ENCODE data around the gene AFAP1L2. TPM values are rescaled to one million over a fixed set of nuclear protein-coding genes. Genes with fewer than 3 reads are reported as not detected.

The AFAP1L2 gene
- total RNA-seq, 1 experiment from 2014 or later = 2.1 TPM

DNA sequence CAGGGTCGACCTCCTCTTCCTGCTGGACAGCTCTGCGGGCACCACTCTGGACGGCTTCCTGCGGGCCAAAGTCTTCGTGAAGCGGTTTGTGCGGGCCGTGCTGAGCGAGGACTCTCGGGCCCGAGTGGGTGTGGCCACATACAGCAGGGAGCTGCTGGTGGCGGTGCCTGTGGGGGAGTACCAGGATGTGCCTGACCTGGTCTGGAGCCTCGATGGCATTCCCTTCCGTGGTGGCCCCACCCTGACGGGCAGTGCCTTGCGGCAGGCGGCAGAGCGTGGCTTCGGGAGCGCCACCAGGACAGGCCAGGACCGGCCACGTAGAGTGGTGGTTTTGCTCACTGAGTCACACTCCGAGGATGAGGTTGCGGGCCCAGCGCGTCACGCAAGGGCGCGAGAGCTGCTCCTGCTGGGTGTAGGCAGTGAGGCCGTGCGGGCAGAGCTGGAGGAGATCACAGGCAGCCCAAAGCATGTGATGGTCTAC is 118.3 kb downstream of the AFAP1L2 start:
- no peaks in the 10 kb centered on the region for H3K27me3 ChIP-seq (ENCODE audit: control insufficient read depth, insufficient read depth, low read length)
- no peak overlapping the region for H3K4me3 ChIP-seq (ENCODE audit: insufficient read depth, low read depth, low read length)
- peak; percentile 54 for DNase-seq

DNA sequence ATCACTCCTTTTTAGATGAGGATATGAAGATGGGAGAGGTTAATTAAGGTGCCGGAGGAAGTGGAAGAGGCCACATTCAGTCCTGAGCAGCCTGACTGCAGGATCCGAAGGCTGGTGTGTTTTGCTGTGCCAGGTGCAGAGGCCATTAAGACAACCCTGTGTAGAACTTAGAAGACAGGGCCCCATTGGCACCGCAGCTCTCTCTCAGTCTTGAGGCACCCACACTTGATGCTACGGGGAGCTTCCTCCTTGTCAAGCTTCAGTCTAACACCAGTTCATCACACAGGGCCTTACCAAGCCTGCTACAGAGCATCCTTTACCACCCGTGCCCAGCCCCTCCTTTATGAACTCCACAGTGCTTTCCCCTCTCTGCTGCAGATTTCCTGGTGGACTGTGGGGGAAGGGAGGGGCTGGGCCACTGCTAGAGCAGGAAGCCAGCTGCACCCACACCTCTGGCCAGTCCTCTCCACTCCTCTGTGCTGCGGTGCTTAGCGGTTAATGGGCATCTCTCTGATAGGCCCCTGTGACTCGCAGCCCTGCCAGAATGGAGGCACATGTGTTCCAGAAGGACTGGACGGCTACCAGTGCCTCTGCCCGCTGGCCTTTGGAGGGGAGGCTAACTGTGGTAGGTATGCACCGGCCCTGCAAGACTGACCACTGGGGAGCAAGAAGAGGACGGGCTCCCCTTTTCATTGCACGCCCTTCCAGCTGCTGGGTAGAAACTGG is 119.8 kb downstream of the AFAP1L2 start:
- H3K27me3 ChIP-seq (ENCODE audit: control insufficient read depth, insufficient read depth, low read length) = no peaks in the 10 kb centered on the region
- no peak overlapping the region for H3K4me3 ChIP-seq (ENCODE audit: insufficient read depth, low read depth, low read length)
- DNase-seq = no peak
- H3K36me3 ChIP-seq (replicated peaks; ENCODE audit: control insufficient read depth, insufficient read depth, low read length) = no peaks in the 10 kb centered on the region

More for the DNA sequence above, 118.3 kb downstream of the AFAP1L2 start:
- H3K36me3 ChIP-seq (replicated peaks; ENCODE audit: control insufficient read depth, insufficient read depth, low read length) = no peaks in the 10 kb centered on the region

DNA sequence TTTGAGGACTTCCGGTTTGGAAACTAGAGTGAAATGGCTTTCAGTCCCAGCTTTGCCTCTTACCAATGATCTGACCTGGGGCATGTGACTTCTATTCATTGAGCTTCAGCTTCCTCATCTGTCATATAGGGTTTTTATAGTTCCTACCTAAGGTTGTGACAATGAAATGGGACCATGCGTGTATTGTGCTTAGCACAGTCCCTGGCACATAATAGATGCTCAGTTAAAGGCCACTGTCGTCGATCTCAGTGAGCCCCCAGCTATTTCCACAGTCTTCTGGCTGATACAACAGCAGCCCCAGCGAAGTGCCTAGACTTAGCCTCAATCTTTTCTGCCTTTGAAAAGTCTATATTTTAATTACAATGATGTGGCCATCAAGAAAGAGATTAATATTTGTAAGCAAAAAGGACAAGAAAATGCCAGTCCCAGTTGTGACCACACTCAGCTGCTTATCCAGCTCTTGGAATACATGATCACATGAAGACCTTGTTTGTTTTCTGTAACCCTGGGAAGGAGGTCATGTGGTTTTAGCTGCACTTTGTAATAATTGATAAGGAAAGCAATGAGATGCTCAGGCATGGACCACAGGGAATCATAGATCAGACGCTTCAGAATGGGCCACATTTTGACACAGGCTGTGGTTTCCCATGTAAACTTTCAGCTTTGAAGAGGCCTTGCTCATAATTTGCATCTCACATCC is 120.6 kb downstream of the AFAP1L2 start:
- DNase-seq = no peak
- Histone ChIP-seq H3K27me3 (ENCODE audit: control insufficient read depth, insufficient read depth, low read length) (no peaks in the 10 kb centered on the region), H3K4me3 (ENCODE audit: insufficient read depth, low read depth, low read length) (no peak overlapping the region), H3K36me3 (replicated peaks; ENCODE audit: control insufficient read depth, insufficient read depth, low read length) (no peaks in the 10 kb centered on the region)

DNA sequence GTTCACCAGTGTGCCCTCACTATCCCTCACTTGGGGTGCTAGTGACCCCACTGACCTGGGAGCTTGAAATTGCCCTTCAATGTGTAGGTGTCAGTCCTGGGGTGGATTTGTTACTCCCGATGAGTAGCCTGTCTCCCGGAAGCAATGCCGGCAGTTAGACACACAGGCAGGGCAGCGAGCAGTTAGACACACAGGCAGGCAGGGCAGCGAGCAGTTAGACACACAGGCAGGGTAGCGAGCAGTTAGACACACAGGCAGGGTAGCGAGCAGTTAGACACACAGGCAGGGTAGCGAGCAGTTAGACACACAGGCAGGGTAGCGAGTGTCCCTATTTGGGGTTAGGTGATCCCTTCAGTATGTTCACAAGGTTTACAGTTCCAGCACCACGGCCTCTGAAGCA is 121.2 kb downstream of the AFAP1L2 start:
- Histone ChIP-seq H3K27me3 (ENCODE audit: control insufficient read depth, insufficient read depth, low read length) (no peaks in the 10 kb centered on the region), H3K4me3 (ENCODE audit: insufficient read depth, low read depth, low read length) (no peak overlapping the region), H3K36me3 (replicated peaks; ENCODE audit: control insufficient read depth, insufficient read depth, low read length) (no peaks in the 10 kb centered on the region)
- no peak for DNase-seq

DNA sequence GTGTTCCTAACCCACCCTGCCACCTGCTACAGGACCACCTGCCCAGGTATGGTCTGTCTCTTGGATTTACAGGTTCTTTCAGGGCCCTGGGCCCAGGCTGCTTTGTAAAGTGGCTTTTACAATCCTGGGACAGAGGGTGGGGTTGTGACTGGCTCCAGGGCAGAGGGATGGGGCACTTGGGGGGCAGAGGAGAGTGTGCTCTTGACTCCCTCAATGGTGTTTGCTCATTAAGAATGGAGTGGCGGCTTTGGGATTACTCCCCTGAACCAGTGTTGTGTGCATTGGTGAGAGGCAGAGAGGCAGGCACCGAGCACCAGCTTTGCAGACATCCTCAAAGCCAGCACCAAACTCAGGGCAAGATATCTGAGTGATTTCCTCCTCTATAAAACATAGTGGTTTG is 121.8 kb downstream of the AFAP1L2 start:
- DNase-seq = no peak
- H3K27me3 ChIP-seq (ENCODE audit: control insufficient read depth, insufficient read depth, low read length) = no peaks in the 10 kb centered on the region
- H3K36me3 ChIP-seq (replicated peaks; ENCODE audit: control insufficient read depth, insufficient read depth, low read length) = no peaks in the 10 kb centered on the region
- H3K4me3 ChIP-seq (ENCODE audit: insufficient read depth, low read depth, low read length) = no peak overlapping the region

DNA sequence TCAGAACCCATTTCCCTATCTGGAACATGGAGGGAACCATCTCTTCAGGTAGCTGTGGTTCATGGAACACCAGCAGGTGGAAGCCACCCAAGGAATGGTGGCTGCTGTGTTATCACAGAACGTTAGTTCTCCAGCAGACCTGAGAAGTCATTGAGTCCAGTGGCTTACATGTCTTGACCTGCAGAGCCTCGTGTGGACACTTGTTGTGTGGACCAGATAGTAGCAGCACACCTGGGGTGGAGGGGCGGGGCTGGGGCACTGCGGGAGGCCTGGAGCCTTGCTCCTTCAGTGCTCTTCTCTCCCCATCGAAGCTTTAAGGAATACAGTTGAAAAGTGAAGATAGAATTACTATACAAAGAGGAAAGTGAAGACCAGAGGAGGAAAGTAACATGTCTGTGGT is 122.8 kb downstream of the AFAP1L2 start:
- Histone ChIP-seq H3K4me3 (ENCODE audit: insufficient read depth, low read depth, low read length) (no peak overlapping the region), H3K36me3 (replicated peaks; ENCODE audit: control insufficient read depth, insufficient read depth, low read length) (no peaks in the 10 kb centered on the region), H3K27me3 (ENCODE audit: control insufficient read depth, insufficient read depth, low read length) (no peaks in the 10 kb centered on the region)
- DNase-seq = peak; percentile 66

DNA sequence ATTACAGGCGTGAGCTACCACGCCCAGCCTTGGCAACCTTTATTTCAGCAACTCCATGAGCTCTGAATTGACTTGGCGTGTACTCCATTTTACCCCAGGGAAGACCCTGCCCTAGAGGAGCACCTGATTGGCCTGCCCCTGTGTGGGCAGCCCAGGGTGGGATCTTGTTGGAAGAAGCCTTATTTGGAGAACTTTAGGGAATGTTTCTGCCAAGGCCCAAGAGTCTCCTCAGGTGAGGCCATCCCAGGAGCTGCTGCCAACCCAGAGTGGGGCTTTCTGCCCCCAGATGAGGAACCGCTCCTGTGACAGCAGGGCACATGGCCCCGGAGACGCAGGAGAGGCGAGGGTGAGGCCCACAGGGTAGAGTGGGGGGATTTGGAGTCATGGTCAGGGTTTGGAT is 123.3 kb downstream of the AFAP1L2 start:
- H3K36me3 ChIP-seq (replicated peaks; ENCODE audit: control insufficient read depth, insufficient read depth, low read length) = no peaks in the 10 kb centered on the region
- no peak overlapping the region for H3K4me3 ChIP-seq (ENCODE audit: insufficient read depth, low read depth, low read length)
- DNase-seq = no peak
- H3K27me3 ChIP-seq (ENCODE audit: control insufficient read depth, insufficient read depth, low read length) = no peaks in the 10 kb centered on the region

DNA sequence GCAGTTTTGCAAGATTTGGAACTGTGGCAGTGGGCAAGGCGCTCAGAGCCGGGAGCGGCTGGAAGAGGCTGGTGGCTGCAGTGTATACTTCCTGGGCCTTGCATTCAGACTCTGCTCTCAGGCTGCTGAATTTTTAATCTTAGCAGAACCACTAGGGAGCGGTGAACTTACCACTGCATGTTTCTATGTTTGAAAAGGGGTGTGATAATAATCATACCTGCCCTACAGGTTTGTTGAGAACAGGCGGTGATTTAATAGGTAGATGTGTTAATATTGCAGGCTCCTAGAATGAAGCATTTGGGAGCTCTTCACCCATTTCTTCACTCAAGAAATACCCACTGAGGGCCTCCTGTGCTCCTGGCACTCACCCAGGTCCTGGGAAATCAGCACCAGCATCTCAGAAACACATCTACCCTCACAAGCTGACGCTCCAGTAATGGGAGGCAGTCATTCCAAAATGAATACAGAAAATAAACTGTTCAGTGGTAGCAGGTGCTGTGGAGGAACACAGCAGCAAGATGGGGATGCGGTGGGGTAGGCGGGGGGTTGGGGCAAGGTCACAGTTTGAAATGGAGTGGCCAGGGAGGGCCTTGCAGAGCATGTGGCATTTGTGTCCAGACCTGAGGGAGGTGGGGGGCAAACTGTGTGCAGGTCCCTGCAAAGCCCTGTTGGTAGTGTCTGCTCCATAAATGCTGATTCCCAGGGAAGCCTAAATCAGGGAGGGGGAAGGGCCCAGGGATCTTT is 124.2 kb downstream of the AFAP1L2 start:
- Histone ChIP-seq H3K36me3 (replicated peaks; ENCODE audit: control insufficient read depth, insufficient read depth, low read length) (no peaks in the 10 kb centered on the region), H3K4me3 (ENCODE audit: insufficient read depth, low read depth, low read length) (no peak overlapping the region), H3K27me3 (ENCODE audit: control insufficient read depth, insufficient read depth, low read length) (no peaks in the 10 kb centered on the region)
- DNase-seq = no peak

DNA sequence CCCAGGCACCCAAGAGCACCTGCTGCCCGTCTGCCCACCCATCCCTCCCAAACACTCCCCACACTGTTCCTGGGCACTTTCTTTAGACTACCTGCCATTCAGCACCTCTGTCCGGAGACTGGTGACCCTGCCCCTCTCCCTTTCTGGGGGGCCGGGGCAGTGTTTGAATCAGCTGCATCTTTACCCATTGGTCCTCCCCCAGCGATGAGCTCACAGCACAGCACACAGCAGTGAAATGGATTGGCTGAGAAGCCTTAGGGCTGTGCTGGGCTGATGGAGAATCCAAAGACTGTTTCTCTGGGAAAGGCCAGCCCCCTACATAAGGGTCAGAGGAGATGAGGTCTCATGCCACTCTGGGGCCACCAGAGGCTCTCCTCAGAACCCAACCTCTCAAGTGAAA is 125.0 kb downstream of the AFAP1L2 start:
- no peak overlapping the region for H3K4me3 ChIP-seq (ENCODE audit: insufficient read depth, low read depth, low read length)
- H3K36me3 ChIP-seq (replicated peaks; ENCODE audit: control insufficient read depth, insufficient read depth, low read length) = no peaks in the 10 kb centered on the region
- no peaks in the 10 kb centered on the region for H3K27me3 ChIP-seq (ENCODE audit: control insufficient read depth, insufficient read depth, low read length)
- DNase-seq = no peak

DNA sequence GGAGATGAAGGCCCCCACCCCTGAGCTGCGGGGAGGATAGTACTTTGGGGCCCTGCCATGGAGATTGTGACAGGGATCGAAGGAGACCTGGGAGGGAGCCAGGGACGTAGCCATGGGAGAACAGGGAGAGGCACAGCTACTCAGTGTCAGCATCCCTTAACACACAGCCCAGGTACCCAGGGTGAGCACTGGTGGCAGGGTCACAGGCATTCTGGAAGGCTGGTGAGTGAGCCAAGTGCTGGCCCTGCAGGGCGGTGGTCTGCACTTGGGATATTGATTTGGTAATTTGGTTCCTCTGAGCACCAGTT is 125.5 kb downstream of the AFAP1L2 start:
- Histone ChIP-seq H3K36me3 (replicated peaks; ENCODE audit: control insufficient read depth, insufficient read depth, low read length) (no peaks in the 10 kb centered on the region), H3K4me3 (ENCODE audit: insufficient read depth, low read depth, low read length) (no peak overlapping the region), H3K27me3 (ENCODE audit: control insufficient read depth, insufficient read depth, low read length) (no peaks in the 10 kb centered on the region)
- DNase-seq = no peak

DNA sequence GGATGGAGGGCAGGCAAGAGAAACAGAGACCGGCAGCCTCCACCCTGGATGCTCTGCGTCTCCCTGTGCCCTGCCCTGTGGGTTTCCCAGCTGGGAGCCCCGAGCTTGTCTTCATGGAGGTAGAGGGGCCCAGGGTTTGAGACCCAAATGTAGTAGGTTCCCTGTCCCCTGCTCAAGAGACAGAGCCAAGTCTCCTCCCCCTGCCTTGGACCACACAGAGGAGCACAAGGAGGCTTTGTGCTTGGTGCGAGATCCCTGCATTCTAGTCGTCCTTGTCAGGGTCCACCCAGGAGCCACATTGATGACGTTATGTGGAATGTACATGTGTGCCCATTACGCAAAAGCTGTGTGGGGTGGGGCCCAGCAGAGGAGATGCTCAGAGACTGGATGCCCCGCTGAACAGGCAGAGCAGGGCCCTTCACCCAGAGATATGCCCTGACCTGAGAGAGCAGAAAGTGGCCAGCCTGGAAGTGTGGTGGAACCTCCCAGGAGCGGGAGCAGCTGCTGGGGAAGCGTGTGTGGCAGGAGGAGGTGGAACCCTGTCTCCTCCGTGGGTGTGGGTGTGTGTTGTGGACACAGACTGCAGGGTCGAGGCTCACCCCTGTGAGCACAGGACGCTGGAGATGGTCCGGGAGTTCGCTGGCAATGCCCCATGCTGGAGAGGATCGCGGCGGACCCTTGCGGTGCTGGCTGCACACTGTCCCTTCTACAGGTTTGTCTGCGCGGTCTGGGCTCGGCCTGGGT is 126.0 kb downstream of the AFAP1L2 start:
- Histone ChIP-seq H3K36me3 (replicated peaks; ENCODE audit: control insufficient read depth, insufficient read depth, low read length) (no peaks in the 10 kb centered on the region), H3K27me3 (ENCODE audit: control insufficient read depth, insufficient read depth, low read length) (no peaks in the 10 kb centered on the region), H3K4me3 (ENCODE audit: insufficient read depth, low read depth, low read length) (no peak overlapping the region)
- DNase-seq = no peak

DNA sequence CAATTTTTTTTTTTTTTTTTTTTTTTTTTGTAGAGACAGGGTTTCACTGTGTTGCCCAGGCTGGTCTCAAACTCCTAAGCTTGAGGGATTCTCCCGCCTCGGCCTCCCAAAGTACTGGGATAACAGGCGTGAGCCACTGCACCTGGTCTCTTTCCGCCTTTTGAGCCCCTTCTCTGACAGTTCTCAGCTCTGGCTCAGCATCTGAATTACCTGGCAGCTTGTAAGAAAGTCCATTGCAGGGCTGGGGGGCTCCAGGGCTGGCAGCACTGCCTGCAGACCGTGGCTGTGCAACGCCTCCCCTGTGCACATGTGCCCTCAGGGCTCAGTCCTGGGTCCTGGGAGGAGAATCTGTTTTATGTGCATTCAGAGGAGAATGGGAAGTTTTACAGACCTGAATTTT is 127.6 kb downstream of the AFAP1L2 start:
- Histone ChIP-seq H3K36me3 (replicated peaks; ENCODE audit: control insufficient read depth, insufficient read depth, low read length) (no peaks in the 10 kb centered on the region), H3K27me3 (ENCODE audit: control insufficient read depth, insufficient read depth, low read length) (no peaks in the 10 kb centered on the region)
- DNase-seq = no peak

DNA sequence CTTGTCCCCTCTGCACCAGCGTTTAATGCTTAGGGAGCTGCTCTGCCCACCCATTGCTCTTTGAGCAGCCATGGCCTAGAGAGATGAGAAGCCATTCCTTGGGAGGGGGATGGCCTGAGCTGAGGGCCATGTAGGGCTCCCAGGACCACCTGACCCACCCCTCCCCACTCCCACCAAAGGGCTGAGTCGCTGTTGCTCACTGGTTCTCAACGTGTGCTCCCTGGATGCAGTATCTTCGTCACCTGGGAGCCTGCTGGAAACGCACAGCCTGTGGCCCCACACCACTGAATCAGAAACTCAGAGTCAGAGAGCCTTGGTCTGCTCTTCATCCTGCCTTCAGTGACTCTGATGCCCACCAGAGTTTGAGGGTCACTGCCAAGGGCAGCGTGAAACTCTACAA is 128.2 kb downstream of the AFAP1L2 start:
- no peaks in the 10 kb centered on the region for H3K27me3 ChIP-seq (ENCODE audit: control insufficient read depth, insufficient read depth, low read length)
- DNase-seq = no peak
- no peaks in the 10 kb centered on the region for H3K36me3 ChIP-seq (replicated peaks; ENCODE audit: control insufficient read depth, insufficient read depth, low read length)
- H3K4me3 ChIP-seq (ENCODE audit: insufficient read depth, low read depth, low read length) = no peak overlapping the region

More for the DNA sequence above, 127.6 kb downstream of the AFAP1L2 start:
- H3K4me3 ChIP-seq (ENCODE audit: insufficient read depth, low read depth, low read length) = no peak overlapping the region

DNA sequence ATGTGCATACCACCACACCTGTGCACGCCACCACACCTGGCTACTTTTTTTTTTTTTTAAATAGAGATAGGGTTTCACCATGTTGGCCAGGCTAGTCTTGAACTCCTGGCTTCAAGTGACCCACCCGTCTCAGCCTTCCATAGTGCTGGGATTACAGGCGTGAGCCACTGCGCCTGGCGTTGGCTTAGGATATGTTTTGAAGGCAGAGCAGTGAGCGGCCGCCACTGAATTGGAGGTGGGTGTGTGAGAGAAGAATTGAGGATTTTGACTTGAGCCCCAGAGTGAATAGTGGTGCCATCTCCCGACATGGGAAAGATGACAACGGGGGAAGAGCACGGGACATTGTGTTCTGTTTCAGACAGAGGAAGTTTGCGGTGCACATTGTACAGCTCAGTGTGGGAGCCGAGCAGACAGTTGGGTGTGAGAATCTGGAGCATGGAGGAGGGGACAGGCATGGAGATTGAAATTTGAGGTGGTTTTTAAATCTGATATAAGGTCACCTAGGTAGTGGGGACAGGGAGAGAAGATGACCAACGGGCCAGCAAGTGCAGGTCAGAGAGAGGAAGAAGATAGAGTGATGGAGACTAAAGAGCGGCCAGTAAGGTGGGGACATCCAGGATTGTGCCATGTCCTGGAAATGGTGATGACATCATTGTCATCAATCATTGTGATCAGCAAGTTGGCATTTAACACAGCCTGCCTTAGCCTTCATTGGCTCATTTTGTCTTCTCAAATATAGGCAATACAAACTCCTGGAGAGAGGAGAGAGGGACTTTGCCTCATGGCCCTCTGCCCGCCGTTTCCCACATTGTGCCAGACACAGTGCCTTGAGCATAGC is 129.5 kb downstream of the AFAP1L2 start:
- H3K36me3 ChIP-seq (replicated peaks; ENCODE audit: control insufficient read depth, insufficient read depth, low read length) = no peaks in the 10 kb centered on the region
- no peak for DNase-seq
- H3K27me3 ChIP-seq (ENCODE audit: control insufficient read depth, insufficient read depth, low read length) = no peaks in the 10 kb centered on the region
- no peak overlapping the region for H3K4me3 ChIP-seq (ENCODE audit: insufficient read depth, low read depth, low read length)

Data from H7 (cell line).